ENCODE measurements around the gene SAMD8. TPM values are rescaled to one million over a fixed set of nuclear protein-coding genes. Genes with fewer than 3 reads are reported as not detected.
"Not testable (repeated sequence)": the region's sequence is repeated elsewhere in the genome, so short reads cannot be mapped to it uniquely, and the experiment has no call there.

Gene SAMD8
- total RNA-seq, 4 donors from 2014 or later = 19.9 to 36.8 (median 28.4) TPM

DNA sequence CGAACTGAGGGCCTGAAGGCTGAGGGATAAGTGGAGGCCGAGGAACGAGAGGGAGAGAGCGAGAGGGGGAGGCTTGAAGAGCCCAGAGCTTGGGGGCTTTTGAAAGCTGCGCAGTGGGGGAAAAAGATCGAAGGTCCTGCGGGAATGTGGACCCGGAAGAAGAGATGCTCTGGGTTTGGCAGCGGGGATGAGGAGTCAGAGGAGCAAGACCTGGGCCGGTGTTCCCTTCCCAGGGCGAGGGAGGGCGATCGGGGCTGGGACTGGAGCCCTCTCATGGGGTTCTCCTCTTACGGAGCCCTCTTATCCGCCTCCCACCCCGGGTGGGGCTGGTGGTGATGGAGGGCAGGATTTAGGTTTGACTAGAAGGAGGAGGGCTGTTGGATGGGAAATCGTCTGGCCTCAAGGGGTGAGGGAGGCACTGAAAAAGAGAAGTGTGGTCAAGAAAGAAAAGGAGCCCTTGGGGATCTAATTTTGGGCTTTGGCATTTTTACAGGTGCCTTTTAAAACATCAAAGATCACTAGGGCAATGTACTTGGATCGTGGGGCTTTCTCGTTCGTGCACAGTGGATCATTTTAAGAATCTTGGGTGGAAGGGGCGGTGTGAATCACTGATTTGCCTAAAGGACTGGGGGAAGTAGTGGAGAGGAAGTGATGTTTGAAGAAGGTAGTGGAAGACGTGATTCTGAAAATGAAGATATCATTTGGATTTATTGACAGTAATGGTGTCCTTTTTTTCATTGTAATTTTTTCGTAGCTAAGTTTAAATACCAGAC lies 637 bp downstream of the SAMD8 start:
- 3 to 4% methylated on average over 23 of the region's 23 CpGs for whole genome bisulfite sequencing, 2 donors
- intact Hi-C loops (cut with DNase I) = loop anchor here (5.0 kb wide), 1 partner anchor 95 kb away; no protein-coding TSS in a partner anchor
- H3K36me3 ChIP-seq = no peaks in the 10 kb centered on the region
- no peaks in the 10 kb centered on the region for H3K9me3 ChIP-seq
- DNase-seq = peak; percentile 48 to 60
- peak overlapping the region; percentile 95 to 99 (median 98) for H3K27ac ChIP-seq
- H3K4me3 ChIP-seq (replicated peaks in 1 of 3) = peak overlapping the region; percentile 92 to 98 (median 98)
- TF ChIP-seq POLR2A (IDR thresholded peaks at IDR 0.05) = no peak
- TF ChIP-seq, protein P1, sequence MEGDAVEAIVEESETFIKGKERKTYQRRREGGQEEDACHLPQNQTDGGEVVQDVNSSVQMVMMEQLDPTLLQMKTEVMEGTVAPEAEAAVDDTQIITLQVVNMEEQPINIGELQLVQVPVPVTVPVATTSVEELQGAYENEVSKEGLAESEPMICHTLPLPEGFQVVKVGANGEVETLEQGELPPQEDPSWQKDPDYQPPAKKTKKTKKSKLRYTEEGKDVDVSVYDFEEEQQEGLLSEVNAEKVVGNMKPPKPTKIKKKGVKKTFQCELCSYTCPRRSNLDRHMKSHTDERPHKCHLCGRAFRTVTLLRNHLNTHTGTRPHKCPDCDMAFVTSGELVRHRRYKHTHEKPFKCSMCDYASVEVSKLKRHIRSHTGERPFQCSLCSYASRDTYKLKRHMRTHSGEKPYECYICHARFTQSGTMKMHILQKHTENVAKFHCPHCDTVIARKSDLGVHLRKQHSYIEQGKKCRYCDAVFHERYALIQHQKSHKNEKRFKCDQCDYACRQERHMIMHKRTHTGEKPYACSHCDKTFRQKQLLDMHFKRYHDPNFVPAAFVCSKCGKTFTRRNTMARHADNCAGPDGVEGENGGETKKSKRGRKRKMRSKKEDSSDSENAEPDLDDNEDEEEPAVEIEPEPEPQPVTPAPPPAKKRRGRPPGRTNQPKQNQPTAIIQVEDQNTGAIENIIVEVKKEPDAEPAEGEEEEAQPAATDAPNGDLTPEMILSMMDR (IDR thresholded peaks at IDR 0.05) = peak in 1 of 6 experiments; percentile 11
- H3K27me3 ChIP-seq = no peaks in the 10 kb centered on the region
- peaks cover 4 to 10% of the 10 kb centered on the region in 2 donors for H3K4me1 ChIP-seq

DNA sequence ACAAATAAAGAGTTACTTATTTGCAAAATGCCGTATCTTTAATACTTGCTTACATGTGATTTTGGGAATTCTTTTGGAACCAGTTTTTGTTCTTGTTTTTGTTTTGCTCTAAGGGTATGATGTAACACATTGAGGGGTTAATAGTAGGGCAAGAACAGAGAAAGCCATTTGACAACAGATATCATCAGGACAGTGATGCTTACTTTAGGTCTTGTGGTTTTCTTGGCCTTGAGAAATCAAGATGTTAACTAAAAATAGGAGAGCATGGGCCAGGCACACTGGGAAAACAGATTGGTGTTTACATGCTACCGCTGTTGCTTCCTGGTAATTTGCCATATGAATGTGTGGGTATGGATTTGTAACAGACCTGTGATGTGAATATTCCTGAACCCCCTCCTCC lies 3.7 kb downstream of the SAMD8 start:
- WGBS, 2 donors = 87 to 89% methylated on average over 2 of the region's 2 CpGs
- peaks cover 10 to 11% of the 10 kb centered on the region in 2 donors for H3K4me1 ChIP-seq

DNA sequence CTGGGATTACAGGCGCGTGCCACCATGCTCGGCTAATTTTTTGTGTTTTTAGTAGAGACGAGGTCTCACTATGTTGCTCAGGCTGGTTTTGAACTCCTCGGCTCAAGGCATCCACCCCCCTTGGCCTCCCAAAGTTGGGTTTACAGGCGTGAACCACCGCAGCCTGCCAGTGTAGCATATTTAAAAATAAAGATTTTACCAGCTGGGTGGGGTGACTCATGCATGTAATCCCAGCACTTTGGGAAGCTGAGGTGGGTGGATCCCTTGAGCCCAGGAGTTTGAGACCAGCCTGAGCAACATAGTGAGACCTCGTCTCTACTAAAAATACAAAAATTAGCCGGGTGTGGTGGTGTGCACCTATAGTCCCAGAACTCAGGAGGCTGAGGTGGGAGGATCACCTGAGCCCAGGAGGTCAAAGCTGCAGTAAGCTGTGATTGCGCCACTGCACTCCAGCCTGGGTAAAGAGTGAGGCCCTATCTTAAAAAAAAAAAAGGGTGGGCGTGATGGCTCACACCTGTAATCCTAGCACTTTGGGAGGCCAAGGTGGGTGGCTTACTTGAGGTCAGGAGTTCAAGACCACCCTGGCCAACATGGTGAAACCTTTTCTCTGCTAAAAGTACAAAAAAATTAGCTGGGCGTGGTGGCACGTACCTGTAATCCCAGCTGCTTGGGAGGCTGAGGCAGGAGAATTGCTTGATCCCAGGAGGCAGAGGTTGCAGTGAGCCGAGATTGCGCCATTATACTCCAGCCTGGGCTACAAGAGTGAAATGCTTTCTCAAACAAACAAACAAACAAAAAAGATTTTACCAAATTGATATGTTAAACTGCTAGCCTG lies 5.7 kb downstream of the SAMD8 start:
- peaks cover 10 to 21% of the 10 kb centered on the region in 2 donors for H3K4me1 ChIP-seq
- H3K27ac ChIP-seq; intact Hi-C loops (cut with DNase I); H3K4me3 ChIP-seq (replicated peaks in 1 of 3); H3K36me3 ChIP-seq; DNase-seq; H3K9me3 ChIP-seq; H3K27me3 ChIP-seq: not testable (repeated sequence)
- WGBS, 2 donors = 94 to 96% methylated on average over 15 of the region's 15 CpGs

More for the DNA sequence above, 3.7 kb downstream of the SAMD8 start:
- Histone ChIP-seq H3K9me3 (no peaks in the 10 kb centered on the region), H3K36me3 (no peaks in the 10 kb centered on the region), H3K27ac (no peak overlapping the region), H3K4me3 (replicated peaks in 1 of 3) (no peak overlapping the region), H3K27me3 (no peaks in the 10 kb centered on the region)
- intact Hi-C loops (cut with DNase I) = no loop called here
- no peak for DNase-seq
- TF ChIP-seq POLR2A (IDR thresholded peaks at IDR 0.05) = no peak
- TF ChIP-seq, protein P1 (IDR thresholded peaks at IDR 0.05) = no peak

DNA sequence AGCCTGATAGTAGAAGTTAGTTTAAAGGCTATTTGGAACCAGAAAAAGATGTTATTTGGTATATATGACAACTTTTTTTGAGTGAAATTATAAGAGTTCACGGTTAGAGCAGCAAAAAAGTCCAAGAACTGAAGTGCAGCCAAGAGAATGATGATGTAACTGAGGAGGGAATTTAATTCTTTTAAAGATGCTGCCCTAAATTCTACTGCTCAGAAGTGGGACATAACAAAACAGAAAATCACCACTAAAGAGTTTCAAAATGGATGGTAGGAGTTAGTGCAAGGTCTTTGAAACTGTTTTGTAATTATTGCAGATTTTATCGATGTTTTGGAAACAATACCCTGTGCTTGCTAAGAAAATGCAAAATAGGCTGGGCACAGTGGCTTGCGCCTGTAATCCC lies 6.5 kb downstream of the SAMD8 start:
- H3K27me3 ChIP-seq = no peaks in the 10 kb centered on the region
- no peak for DNase-seq
- H3K4me3 ChIP-seq (replicated peaks in 1 of 3) = no peak overlapping the region
- intact Hi-C loops (cut with DNase I) = no loop called here
- TF ChIP-seq POLR2A (IDR thresholded peaks at IDR 0.05) = no peak
- TF ChIP-seq, protein P1 (IDR thresholded peaks at IDR 0.05) = no peak
- H3K9me3 ChIP-seq = no peaks in the 10 kb centered on the region
- H3K36me3 ChIP-seq = no peaks in the 10 kb centered on the region
- peaks cover 6 to 18% of the 10 kb centered on the region in 2 donors for H3K4me1 ChIP-seq
- 80 to 81% methylated on average over 3 of the region's 3 CpGs for WGBS, 2 donors
- H3K27ac ChIP-seq = no peak overlapping the region

DNA sequence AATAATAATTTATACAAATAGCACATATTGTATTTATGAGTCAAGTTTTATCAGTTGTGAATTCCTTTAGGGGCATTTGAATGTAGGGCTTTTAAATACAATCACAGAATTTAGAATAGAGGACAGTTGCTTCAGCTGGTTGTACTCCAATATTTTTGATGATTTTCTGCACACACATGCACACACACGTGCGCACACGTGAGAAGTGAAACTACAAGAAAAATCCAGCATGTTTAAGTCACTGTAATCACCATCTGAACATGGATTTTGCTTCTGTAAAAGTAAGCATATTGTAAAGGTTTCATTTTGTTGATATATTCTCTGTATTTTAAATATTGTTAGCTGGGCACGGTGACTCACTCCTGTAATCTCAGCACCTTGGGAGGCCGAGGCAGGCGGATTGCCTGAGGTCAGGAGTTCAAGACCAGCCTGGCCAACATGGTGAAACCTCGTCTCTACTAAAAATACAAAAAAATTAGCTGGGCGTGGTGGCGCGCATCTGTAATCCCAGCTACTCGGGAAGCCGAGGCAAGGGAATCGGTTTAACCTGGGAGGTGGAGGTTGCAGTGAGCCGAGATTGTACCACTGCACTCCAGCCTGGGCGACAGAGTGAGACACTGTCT lies 8.1 kb downstream of the SAMD8 start:
- WGBS, 2 donors = 93 to 95% methylated on average over 15 of the region's 15 CpGs
- H3K9me3 ChIP-seq; H3K4me3 ChIP-seq (replicated peaks in 1 of 3); DNase-seq; H3K27ac ChIP-seq; H3K27me3 ChIP-seq; H3K36me3 ChIP-seq; intact Hi-C loops (cut with DNase I): not testable (repeated sequence)
- peaks cover 13 to 31% of the 10 kb centered on the region in 2 donors for H3K4me1 ChIP-seq

All from thyroid gland (tissue), 4 donors.